HG03108 (cell line): ENCODE data around the gene HEPN1.

ENCODE experiments used
- ATAC-seq: cut with Tn5 transposase; IDR thresholded peaks from one replicate; pipeline ENCODE4 v1.9.1; 2021; ENCODE audit warnings: moderate library complexity; ENCODE audit not compliant: unreplicated experiment

Gene HEPN1

GRCh38 chr11:124884340-124884739, 34.7 kb upstream of the HEPN1 start:
- no peak for ATAC-seq

GRCh38 chr11:124884869-124885479, 34.1 kb upstream of the HEPN1 start:
- ATAC-seq = no peak

DNA sequence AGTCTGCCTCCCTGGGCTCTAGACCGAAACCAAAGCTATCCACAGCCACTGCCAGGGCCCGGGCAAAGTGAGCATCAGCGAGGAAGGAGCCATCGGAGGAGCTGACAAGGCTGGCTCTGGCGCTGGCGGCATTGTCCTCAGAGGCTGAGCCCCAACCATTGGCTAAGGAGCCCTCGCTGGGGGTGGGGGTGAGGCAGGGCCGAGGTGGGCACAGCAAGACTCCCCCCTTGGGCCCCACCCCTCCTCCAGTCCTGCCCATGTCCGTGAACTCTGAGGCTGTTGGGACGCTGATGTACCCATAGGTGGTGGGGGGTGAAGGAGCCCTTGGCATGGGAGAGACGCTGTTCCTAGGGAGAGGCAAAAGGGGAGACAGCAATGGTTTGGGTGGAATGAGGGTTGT, 32.6 kb upstream of the HEPN1 start:
- no peak for ATAC-seq

DNA sequence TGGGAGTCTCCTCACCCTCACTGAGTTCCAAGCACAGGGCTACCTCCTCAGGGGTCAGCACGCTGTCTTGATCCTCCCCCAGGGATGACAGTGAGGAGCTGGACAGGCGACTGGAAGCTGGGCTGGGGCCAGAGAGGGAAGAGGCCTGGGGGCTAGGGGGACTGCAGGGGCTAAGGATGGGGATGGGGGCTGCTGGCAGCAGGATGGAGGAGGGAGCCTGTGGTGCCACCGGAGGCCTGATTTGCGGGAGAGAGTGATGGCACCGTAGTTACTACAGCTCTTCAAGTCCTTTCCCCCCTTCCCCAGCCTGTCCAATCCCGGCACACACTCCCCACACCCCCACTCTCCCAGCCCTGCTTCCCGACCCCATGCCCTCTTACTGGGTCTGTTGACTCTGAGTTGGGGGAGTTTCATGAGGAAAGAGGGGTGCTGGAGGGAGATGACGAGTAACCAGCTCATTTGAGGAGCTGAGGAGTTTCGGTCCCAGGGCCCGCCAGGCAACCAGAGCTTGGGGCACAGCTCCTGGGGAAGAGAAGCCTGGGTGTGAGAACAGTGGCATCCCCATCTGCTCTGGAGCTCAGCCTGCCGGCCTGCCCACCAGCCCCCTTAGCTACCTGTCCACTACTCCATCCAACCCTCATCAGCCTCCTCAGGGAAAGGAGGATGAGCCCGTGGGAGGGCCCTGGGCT, 31.9 kb upstream of the HEPN1 start:
- ATAC-seq = no peak

GRCh38 chr11:124887667-124888013, 31.4 kb upstream of the HEPN1 start:
- no peak for ATAC-seq

DNA sequence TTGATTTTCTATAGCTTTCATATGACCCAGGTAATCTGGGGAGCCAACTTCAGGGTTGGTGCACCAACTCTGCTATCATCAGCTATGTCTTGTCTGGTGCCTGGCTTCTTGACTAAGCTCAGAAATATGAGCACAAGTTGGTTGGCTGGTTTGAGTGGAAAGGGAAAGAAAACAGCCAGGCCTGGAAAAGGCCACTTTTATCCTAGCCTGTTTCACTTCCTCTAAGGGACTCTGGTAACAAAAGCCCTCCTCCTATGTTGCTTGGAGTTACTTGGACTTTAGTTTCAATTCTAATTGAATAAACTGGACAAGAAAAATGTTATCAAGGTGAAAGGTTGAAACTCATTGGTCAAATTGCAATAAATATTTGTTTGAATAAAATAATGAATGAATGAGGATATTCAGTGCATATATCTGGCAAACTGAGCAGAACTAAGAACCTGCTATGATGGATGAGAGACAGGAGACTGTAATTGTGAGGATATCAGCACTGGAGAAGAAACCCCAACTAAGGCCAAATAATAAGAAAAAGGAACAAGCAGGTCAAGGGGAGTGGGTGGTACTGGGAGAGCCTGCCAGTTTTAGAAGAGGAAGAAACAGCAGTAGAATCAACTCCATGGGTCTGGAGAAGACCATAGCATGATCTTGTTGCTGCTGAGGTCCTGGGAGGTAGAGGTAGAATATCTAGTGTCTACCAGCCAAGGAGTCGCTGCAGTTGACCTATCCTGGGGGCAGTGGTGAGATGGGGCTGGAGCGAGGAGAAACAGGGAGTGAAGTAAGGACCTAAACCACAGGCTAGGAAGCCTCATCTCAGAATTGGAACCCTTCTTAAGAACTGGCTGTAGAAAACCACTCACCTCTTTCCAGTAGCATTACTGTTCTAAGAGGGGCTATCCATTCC, 29.6 kb upstream of the HEPN1 start:
- ATAC-seq = no peak

DNA sequence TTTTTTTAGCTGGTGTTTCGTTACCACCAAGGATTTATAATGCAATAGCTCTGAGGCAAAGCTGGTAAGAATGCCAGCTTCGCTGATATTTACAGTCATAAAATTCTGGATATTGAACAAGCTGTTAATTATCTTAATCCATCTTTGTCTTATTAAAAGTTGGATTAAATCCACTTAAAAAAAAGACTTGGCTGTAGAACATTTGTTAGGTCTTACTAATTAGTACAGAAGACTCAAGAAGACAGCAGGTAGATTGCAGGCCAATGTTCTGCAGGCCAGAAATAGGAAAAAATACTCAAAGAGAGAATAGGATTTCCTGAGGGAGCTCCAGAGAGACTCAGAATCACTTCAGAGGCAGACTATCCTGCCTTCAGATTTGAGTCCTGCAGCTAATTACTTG, 28.9 kb upstream of the HEPN1 start:
- no peak for ATAC-seq

DNA sequence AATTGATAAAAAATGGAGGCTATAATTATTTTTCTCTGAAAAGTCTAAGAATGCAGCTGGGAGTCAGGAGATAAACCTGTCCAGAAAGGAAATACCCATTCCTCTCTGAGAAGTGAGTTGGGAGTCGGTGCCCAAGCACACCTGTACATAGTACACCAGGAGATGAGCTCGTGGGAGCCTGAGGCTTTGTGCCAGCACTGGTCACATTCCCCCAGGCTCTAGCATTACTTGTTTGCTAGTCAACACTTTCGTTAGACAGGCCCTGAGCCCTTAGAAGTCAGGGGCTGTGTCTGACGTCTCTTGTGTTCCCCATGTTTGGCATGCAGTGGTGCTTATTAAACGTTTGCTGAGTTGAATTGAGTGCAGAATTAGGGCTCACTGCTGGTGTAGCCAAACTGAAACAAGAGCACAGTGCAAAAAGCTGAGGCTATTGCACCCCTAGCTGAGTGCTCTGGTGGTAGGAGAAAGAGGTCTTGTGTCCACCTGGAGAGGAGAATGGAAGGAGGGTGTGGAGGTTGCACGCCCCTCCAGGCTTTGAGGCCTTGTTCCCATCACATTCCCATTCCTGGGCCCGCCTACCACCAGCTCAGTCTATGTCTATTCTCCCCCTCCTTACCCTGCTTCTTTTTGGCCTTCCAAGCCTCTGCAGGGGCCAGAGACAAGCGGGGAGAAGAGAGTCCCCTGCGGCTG, 28.2 kb upstream of the HEPN1 start:
- ATAC-seq = no peak

GRCh38 chr11:124891373-124891861, 27.6 kb upstream of the HEPN1 start:
- ATAC-seq = no peak

DNA sequence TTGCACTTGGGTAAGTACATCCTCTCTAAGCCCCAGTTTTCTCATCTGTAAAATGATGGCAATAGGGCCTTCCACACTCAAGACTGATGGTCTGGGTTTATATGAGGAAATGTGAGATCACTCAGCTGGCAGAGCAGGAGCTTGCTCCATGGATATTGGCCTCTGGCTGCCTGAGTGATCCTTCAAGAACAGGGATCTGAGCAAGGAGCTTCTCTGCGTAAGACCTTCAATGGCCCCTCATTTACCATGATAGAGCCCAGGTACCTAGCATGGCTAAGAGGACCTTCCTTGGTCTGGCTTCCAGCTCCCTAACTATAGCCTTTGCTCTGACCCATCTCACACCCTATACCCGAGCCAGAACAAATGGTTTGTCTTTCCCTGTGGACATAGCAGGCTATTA, 26.9 kb upstream of the HEPN1 start:
- ATAC-seq = no peak

DNA sequence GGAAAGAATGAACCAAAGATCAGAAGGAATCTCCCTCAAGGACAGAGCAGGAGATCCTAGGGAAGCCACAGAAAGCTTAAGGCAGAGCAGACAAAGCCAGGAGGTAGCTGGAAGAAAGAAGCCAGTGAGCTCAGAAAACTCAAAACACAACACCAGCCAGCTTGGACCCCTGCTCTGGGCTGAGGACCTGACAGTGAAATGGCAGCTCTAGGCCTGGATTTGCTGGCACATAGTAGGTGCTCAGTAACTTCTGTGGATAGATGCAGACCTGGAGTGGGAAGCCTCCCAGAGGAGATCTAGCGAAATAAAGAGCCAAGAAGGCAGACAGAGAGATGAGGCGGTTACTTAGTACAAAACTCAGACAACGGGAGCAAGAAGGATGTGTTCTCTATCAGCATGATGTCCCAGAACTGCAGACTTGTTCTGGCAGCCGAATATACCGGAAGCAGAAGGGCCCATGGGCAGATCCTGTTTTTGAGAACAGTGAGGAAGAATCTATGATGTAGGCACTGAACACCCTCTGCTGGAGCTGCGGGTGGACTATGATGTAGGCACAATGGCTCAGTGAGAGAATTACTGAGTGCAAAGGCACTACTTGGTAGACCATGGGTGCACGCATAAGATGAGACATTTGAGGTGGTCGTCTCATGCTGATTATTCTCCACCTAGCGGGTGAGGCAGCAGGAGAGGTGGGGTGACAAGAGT, 26.1 kb upstream of the HEPN1 start:
- ATAC-seq = no peak

DNA sequence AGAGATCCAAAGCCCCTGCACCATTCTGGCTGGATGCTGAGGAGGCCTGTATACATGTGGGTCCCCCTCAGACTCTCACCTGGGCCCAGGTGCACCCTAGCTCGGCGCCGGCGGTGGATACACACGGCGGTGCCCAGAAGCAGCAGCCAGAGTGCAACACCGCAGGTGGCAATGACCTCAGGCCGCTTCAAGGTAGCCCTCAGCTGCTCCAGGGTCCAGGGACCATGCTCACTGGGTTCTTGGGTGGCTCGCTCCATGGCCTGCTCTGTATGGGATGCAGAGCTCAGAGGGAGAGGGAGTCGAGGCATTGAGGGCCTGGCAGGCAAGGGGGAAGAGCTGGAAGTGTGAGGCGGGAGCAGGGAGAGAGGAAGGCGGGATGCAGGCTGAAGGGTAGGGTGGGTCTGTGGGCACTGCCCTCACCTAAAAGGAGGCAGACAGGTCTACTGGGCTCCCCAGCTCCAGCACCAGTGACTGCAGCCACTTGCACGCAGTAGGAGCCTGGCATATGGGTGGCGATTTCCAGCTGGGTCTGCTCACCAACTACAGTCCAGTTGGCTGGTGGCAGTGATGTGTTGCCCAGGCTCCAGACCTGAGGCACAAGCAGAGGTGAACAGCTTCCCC, 25.2 kb upstream of the HEPN1 start:
- ATAC-seq = no peak

DNA sequence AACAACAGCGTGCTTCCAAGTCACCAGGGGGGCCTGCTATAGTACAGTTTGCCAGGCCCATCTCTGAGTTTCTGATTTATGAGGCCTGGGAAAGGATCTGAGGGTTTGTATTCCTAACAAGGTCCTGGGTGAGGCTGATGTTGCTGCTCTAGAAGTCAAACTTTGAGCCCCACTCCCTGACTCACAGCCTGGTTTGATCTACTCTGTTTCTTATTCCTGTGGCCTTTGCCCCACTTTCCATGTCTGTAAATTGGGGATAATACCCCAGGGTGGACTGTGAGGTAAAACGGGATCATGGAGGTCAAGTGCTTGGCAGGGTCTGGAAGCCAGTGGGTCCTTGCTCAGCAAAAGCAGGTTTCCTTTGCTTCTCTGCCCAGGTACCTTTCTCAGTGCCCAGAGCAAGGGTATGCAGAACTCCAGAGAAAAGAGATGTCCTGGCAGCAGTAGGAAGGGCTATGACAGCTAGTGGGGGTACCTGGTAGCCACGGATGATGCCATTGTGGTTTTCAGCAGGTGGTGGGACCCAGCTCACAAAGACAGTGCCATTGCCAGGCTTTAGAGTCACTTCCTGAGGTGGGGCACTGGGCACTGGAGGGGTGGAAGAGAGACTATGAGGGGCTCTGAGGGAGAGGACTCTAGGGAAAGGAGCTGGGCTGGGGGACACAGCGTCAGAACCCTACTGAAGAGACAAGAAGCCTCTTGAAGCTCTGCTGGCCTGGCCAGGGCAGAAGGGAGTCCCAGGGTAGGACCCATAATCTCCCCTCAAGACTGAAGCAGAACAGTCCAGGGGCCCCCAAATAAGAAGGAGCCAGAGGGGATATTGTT, 24.2 kb upstream of the HEPN1 start:
- no peak for ATAC-seq

DNA sequence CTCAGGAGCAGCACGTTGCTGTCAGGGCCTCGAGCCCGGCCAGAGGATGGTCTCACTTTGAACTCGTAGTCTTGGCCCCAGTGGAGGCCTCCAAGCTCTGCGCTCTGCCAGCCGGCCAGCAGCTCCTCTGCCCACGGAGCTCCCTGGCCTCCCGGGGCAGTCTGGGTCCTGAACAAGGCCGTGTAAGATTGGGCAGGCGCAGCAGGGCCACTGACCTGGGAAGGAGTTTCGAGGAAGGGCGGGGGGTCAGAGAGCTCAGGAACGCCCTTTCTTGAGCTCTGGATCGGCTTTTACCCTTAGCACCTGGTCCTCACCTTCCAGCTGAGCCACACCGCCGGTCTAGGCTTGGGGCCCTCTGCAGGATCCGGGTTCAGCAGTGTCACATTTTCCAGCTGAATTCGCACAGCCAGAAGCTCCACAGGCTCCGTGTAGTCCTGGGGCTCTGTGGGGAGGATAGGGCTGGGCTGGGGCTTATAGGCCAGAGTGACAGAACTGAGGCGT, 23.5 kb upstream of the HEPN1 start:
- ATAC-seq = no peak

DNA sequence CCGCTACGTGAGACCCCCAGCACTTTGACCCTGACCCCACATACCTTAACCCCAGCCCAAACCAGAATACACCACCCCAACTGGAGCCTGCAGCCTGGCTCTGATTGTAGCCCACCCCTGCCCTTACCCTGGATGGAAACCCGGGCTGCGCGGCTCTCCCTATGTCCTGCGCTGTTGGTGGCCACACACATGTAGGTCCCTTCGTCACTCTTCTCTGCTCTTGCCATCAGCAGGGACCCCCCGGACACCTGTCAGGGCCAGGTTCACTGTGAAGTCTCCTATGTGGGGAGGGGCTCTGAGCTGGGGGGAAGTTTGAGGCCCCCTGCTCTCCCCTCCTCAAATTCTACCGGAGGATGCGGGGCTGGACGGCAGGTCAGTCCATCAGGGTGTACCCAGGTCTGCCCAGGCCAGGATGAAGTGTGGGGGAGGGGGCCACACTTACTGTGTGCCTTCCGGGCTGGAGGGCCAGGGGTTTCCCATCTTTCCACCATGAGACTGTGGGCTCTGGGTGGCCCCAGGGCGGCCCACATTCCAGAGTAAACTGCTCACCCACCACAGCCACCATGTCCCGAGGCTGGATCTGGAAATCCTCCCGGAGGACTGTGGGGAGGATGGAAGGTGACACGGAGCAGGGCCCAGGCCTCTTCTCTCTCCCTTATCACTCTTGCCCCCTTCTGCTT, 22.8 kb upstream of the HEPN1 start:
- no peak for ATAC-seq

GRCh38 chr11:124896821-124897391, 22.1 kb upstream of the HEPN1 start:
- no peak for ATAC-seq

- ATAC-seq = no peak
Observed at GRCh38 chr11:124897674-124898262, 21.3 kb upstream of the HEPN1 start, which contains the start of gene ROBO4. Gene ROBO4 (minus strand): TSS chr11:124897865. CDS start chr11:124897795, 70 bp downstream.

GRCh38 chr11:124898263-124898680, 20.8 kb upstream of the HEPN1 start:
- no peak for ATAC-seq
